Lung (tissue), 12 donors: Measurements from ENCODE around the gene OSBPL2. TPM values are rescaled to one million over a fixed set of nuclear protein-coding genes. Genes with fewer than 3 reads are reported as not detected.

ENCODE experiments used
- ATAC-seq: fragments of 200-7000 bp; cut with Tn5 transposase; one replicate; pipeline ENCODE4 v1.9.1; 2020; ENCODE audit warnings: moderate number of reproducible peaks; ENCODE audit not compliant: insufficient read depth, low FRiP score
- DNase-seq, 3 donors: peaks; one replicate each; pipeline ENCODE4 v3.0.0-alpha.2; 2013 to 2017
- H3K27ac ChIP-seq, 2 donors: one replicate each; pipeline ENCODE4 v1.5.1; 2013; ENCODE audit warnings: mild to moderate bottlenecking in 2 of 2, moderate library complexity in 2 of 2, control low read depth in 1 of 2, inconsistent platforms in 1 of 2, low read depth in 1 of 2, low read length in 1 of 2
- H3K27me3 ChIP-seq, 3 donors: one replicate each; pipeline ENCODE4 v1.5.1; 2013; ENCODE audit warnings: low read length in 2 of 3; ENCODE audit not compliant: control insufficient read depth in 3 of 3, insufficient read depth in 3 of 3
- H3K36me3 ChIP-seq, 4 donors: one replicate each; pipeline ENCODE4 v1.5.1; 2013; ENCODE audit warnings: low read length in 4 of 4, mild to moderate bottlenecking in 1 of 4, moderate library complexity in 1 of 4; ENCODE audit not compliant: control insufficient read depth in 4 of 4, insufficient read depth in 4 of 4
- H3K4me1 ChIP-seq, 5 donors: one replicate each; pipeline ENCODE4 v1.5.1; 2013; ENCODE audit warnings: low read length in 5 of 5, mild to moderate bottlenecking in 2 of 5, moderate library complexity in 1 of 5; ENCODE audit not compliant: control insufficient read depth in 5 of 5, insufficient read depth in 5 of 5
- H3K4me3 ChIP-seq: one replicate; pipeline ENCODE4 v1.5.1; 2013; ENCODE audit warnings: mild to moderate bottlenecking, control low read depth, moderate library complexity
- H3K9ac ChIP-seq, 2 donors: one replicate each; pipeline ENCODE4 v1.5.1; 2013; ENCODE audit warnings: low read length in 2 of 2, control low read depth in 1 of 2; ENCODE audit not compliant: insufficient read depth in 1 of 2
- H3K9me3 ChIP-seq, 4 donors: one replicate each; pipeline ENCODE4 v1.5.1; 2013; ENCODE audit warnings: low read length in 3 of 4, mild to moderate bottlenecking in 1 of 4, moderate library complexity in 1 of 4; ENCODE audit not compliant: control insufficient read depth in 4 of 4, insufficient read depth in 3 of 4
- CTCF ChIP-seq: IDR thresholded peaks from 2 replicates; pipeline ENCODE4 v1.5.1; 2012; ENCODE audit warnings: mild to moderate bottlenecking; ENCODE audit errors: control extremely low read depth, extremely low read depth
- WGBS, 2 donors: extraction: QIAGEN DNeasy Blood & Tissue Kit; methylation state at CpG; one replicate each; pipeline ENCODE4 v1.1.7; 2013; 5-methylcytosine and 5-hydroxymethylcytosine counted together
- polyA plus RNA-seq, 2 donors: library from polyadenylated mRNA; stranded (reverse); fragments of 200-250 nt; gene quantifications; one replicate each; pipeline ENCODE4 v1.2.1, GENCODE V29; 2013
- total RNA-seq, 2 donors: library from RNA; depleted of rRNA in 1 of 2; stranded (reverse); fragments of >200 nt in 1 of 2; gene quantifications; one replicate each; pipeline ENCODE4 v1.2.1, GENCODE V29; 2014 to 2021
- donor health status: control.
- donor health status: control.
- donor health status: Bipolar disorder and iron deficiency.
- donor health status: healthy.
- donor health status: DM: yes; HTN: yes; CAD: no.

OSBPL2 gene
- total and polyA plus RNA-seq, 4 donors: 13.2 to 48.0 (median 27.7) TPM

- Histone ChIP-seq H3K4me1 (no peaks in the 10 kb centered on the region), H3K4me3 (no peak overlapping the region), H3K27me3 (no peaks in the 10 kb centered on the region), H3K27ac (no peak overlapping the region), H3K9me3 (no peaks in the 10 kb centered on the region), H3K36me3 (peaks cover 0 to 80% (median 11%) of the 10 kb centered on the region in 4 donors), H3K9ac (no peak overlapping the region)
- ATAC-seq: no peak
- TF ChIP-seq CTCF: no peak
- DNase-seq: no peak
- WGBS, 2 donors: 92 to 95% methylated on average over 36 of the region's 36 CpGs
These were observed 80.4 kb downstream of the OSBPL2 start for GRCh38 chr20:62318400-62319345.

- Histone ChIP-seq H3K27ac (no peak overlapping the region), H3K4me1 (no peaks in the 10 kb centered on the region), H3K27me3 (no peaks in the 10 kb centered on the region), H3K36me3 (peaks cover 0 to 82% (median 11%) of the 10 kb centered on the region in 4 donors), H3K9ac (no peak overlapping the region), H3K4me3 (no peak overlapping the region), H3K9me3 (no peaks in the 10 kb centered on the region)
- TF ChIP-seq CTCF: no peak
- 88 to 93% methylated on average over 27 to 29 of the region's 29 CpGs for WGBS, 2 donors
- DNase-seq (no peak), ATAC-seq (no peak)
These were observed 81.1 kb downstream of the OSBPL2 start for GRCh38 chr20:62319346-62319909.

GRCh38 chr20:62320581-62321354 lies 82.4 kb downstream of the OSBPL2 start:
- WGBS, 2 donors: 92 to 94% methylated on average over 22 of the region's 22 CpGs
- Histone ChIP-seq H3K9ac (no peak overlapping the region), H3K36me3 (peaks cover 0 to 80% (median 7%) of the 10 kb centered on the region in 4 donors), H3K27ac (no peak overlapping the region), H3K4me1 (no peaks in the 10 kb centered on the region), H3K9me3 (no peaks in the 10 kb centered on the region), H3K27me3 (no peaks in the 10 kb centered on the region), H3K4me3 (no peak overlapping the region)
- DNase-seq: no peak
- ATAC-seq: peak; percentile 21
- TF ChIP-seq CTCF: no peak
